Adipocyte (in vitro differentiated cells): ENCODE measurements around the gene ESR1.
"Not testable (repeated sequence)": the region's sequence is repeated elsewhere in the genome, so short reads cannot be mapped to it uniquely, and the experiment has no call there.

Experiments
- DNase-seq: peaks from one replicate; pipeline ENCODE4 v3.0.0-alpha.2; 2015; ENCODE audit warnings: low read depth
- H3K27me3 ChIP-seq: replicated peaks from 2 replicates; pipeline ENCODE4 v1.7.0; 2013; ENCODE audit warnings: mild to moderate bottlenecking, low read length, moderate library complexity; ENCODE audit not compliant: control insufficient read depth, insufficient read depth
- H3K36me3 ChIP-seq: 2 replicates; pipeline ENCODE4 v1.7.0; 2013; ENCODE audit warnings: low read length, mild to moderate bottlenecking, moderate library complexity; ENCODE audit not compliant: control insufficient read depth, insufficient read depth, severe bottlenecking
- H3K4me1 ChIP-seq: 2 replicates; pipeline ENCODE4 v1.7.0; 2013; ENCODE audit warnings: mild to moderate bottlenecking, low read length, moderate library complexity; ENCODE audit not compliant: control insufficient read depth, insufficient read depth
- H3K4me3 ChIP-seq: 2 replicates; pipeline ENCODE4 v1.7.0; 2013; ENCODE audit warnings: mild to moderate bottlenecking, low read length, moderate library complexity
- H3K9ac ChIP-seq: 2 replicates; pipeline ENCODE4 v1.7.0; 2013; ENCODE audit warnings: mild to moderate bottlenecking, low read length, moderate library complexity
- H3K9me3 ChIP-seq: 2 replicates; pipeline ENCODE4 v1.7.0; 2013; ENCODE audit warnings: mild to moderate bottlenecking, low read length, moderate library complexity; ENCODE audit not compliant: control insufficient read depth

Gene ESR1

GRCh38 chr6:151822252-151823111 lies 15.0 kb downstream of the ESR1 start:
- no peak overlapping the region for H3K9ac ChIP-seq

GRCh38 chr6:151826517-151827142 lies 19.1 kb downstream of the ESR1 start:
- no peaks in the 10 kb centered on the region for H3K4me1 ChIP-seq
- no peak for DNase-seq

More at GRCh38 chr6:151822252-151823111, 15.0 kb downstream of the ESR1 start:
- H3K4me1 ChIP-seq, result no peaks in the 10 kb centered on the region
- DNase-seq, result no peak
- no peaks in the 10 kb centered on the region for H3K36me3 ChIP-seq
- no peaks in the 10 kb centered on the region for H3K9me3 ChIP-seq
- H3K27me3 ChIP-seq, result no peaks in the 10 kb centered on the region
- no peak overlapping the region for H3K4me3 ChIP-seq

GRCh38 chr6:151832710-151833109 lies 25.2 kb downstream of the ESR1 start:
- Histone ChIP-seq H3K4me1 (no peaks in the 10 kb centered on the region), H3K4me3 (no peak overlapping the region), H3K9ac (no peak overlapping the region), H3K9me3 (no peaks in the 10 kb centered on the region), H3K27me3 (peaks cover 3% of the 10 kb centered on the region), H3K36me3 (no peaks in the 10 kb centered on the region)
- DNase-seq, result no peak

More at GRCh38 chr6:151826517-151827142, 19.1 kb downstream of the ESR1 start:
- no peak overlapping the region for H3K9ac ChIP-seq
- no peaks in the 10 kb centered on the region for H3K9me3 ChIP-seq
- no peak overlapping the region for H3K4me3 ChIP-seq
- no peaks in the 10 kb centered on the region for H3K27me3 ChIP-seq
- no peaks in the 10 kb centered on the region for H3K36me3 ChIP-seq

GRCh38 chr6:151835396-151835795 lies 27.9 kb downstream of the ESR1 start:
- Histone ChIP-seq H3K4me1 (no peaks in the 10 kb centered on the region), H3K9me3 (no peaks in the 10 kb centered on the region)
- no peak for DNase-seq

GRCh38 chr6:151837223-151837622 lies 29.7 kb downstream of the ESR1 start:
- H3K4me3 ChIP-seq, result no peak overlapping the region
- no peak for DNase-seq
- no peaks in the 10 kb centered on the region for H3K9me3 ChIP-seq
- no peaks in the 10 kb centered on the region for H3K36me3 ChIP-seq
- no peaks in the 10 kb centered on the region for H3K4me1 ChIP-seq
- H3K9ac ChIP-seq, result no peak overlapping the region
- H3K27me3 ChIP-seq, result peaks cover 3% of the 10 kb centered on the region

More at GRCh38 chr6:151835396-151835795, 27.9 kb downstream of the ESR1 start:
- H3K4me3 ChIP-seq, result no peak overlapping the region
- no peaks in the 10 kb centered on the region for H3K36me3 ChIP-seq
- peaks cover 3% of the 10 kb centered on the region for H3K27me3 ChIP-seq
- H3K9ac ChIP-seq, result no peak overlapping the region

- no peak overlapping the region for H3K9ac ChIP-seq
- no peaks in the 10 kb centered on the region for H3K27me3 ChIP-seq
- DNase-seq, result no peak
- no peaks in the 10 kb centered on the region for H3K9me3 ChIP-seq
- H3K36me3 ChIP-seq, result no peaks in the 10 kb centered on the region
- H3K4me1 ChIP-seq, result peaks cover 10% of the 10 kb centered on the region
- no peak overlapping the region for H3K4me3 ChIP-seq
These were observed 35.3 kb downstream of the ESR1 start for GRCh38 chr6:151842816-151843215.

GRCh38 chr6:151847064-151847463 lies 39.6 kb downstream of the ESR1 start:
- Histone ChIP-seq H3K9me3 (no peaks in the 10 kb centered on the region), H3K27me3 (no peaks in the 10 kb centered on the region), H3K36me3 (no peaks in the 10 kb centered on the region), H3K4me3 (no peak overlapping the region), H3K4me1 (peaks cover 10% of the 10 kb centered on the region), H3K9ac (no peak overlapping the region)
- DNase-seq, result peak; percentile 60

GRCh38 chr6:151850479-151851003 lies 43.1 kb downstream of the ESR1 start:
- no peak for DNase-seq
- no peak overlapping the region for H3K4me3 ChIP-seq
- no peak overlapping the region for H3K9ac ChIP-seq
- H3K36me3 ChIP-seq, result no peaks in the 10 kb centered on the region
- no peaks in the 10 kb centered on the region for H3K9me3 ChIP-seq
- H3K27me3 ChIP-seq, result no peaks in the 10 kb centered on the region
- H3K4me1 ChIP-seq, result no peaks in the 10 kb centered on the region

- Histone ChIP-seq H3K4me1 (no peaks in the 10 kb centered on the region), H3K9ac (no peak overlapping the region), H3K27me3 (no peaks in the 10 kb centered on the region), H3K4me3 (no peak overlapping the region), H3K36me3 (no peaks in the 10 kb centered on the region), H3K9me3 (no peaks in the 10 kb centered on the region)
- DNase-seq, result no peak
These were observed 50.8 kb downstream of the ESR1 start for GRCh38 chr6:151858294-151858693.

- no peaks in the 10 kb centered on the region for H3K9me3 ChIP-seq
- no peaks in the 10 kb centered on the region for H3K27me3 ChIP-seq
- H3K9ac ChIP-seq, result no peak overlapping the region
- DNase-seq, result no peak
- H3K4me3 ChIP-seq, result no peak overlapping the region
- no peaks in the 10 kb centered on the region for H3K36me3 ChIP-seq
- H3K4me1 ChIP-seq, result no peaks in the 10 kb centered on the region
These were observed 55.0 kb downstream of the ESR1 start for GRCh38 chr6:151862461-151862860.

GRCh38 chr6:151867361-151867869 lies 59.9 kb downstream of the ESR1 start:
- not testable (repeated sequence) for H3K27me3 ChIP-seq, H3K4me3 ChIP-seq, H3K9ac ChIP-seq, DNase-seq, H3K36me3 ChIP-seq, H3K9me3 ChIP-seq
- peaks cover 21% of the 10 kb centered on the region for H3K4me1 ChIP-seq
